ENCODE data around the gene ELOVL6.
"Not testable (repeated sequence)": the region's sequence is repeated elsewhere in the genome, so short reads cannot be mapped to it uniquely, and the experiment has no call there.

Gene ELOVL6

GRCh38 chr4:110170861-110171260 lies 27.6 kb downstream of the ELOVL6 start:
- intact Hi-C loops (cut with DNase I), result no loop called here
- DNase-seq, result no peak

GRCh38 chr4:110165382-110166286 lies 32.8 kb downstream of the ELOVL6 start:
- DNase-seq, result peak in 18 of 42 donors; percentile 5 to 52 (median 24)
- intact Hi-C loops (cut with DNase I), result no loop called here

- intact Hi-C loops (cut with DNase I), result no loop called here
- DNase-seq, result no peak
These were observed 33.6 kb downstream of the ELOVL6 start for GRCh38 chr4:110164856-110165255.

GRCh38 chr4:110164251-110164650 lies 34.2 kb downstream of the ELOVL6 start:
- no peak for DNase-seq
- intact Hi-C loops (cut with DNase I), result no loop called here

- intact Hi-C loops (cut with DNase I), result no loop called here
- no peak for DNase-seq
These were observed 34.9 kb downstream of the ELOVL6 start for GRCh38 chr4:110163327-110164069.

GRCh38 chr4:110160618-110161017 lies 37.8 kb downstream of the ELOVL6 start:
- intact Hi-C loops (cut with DNase I), result no loop called here
- DNase-seq, result no peak

GRCh38 chr4:110159541-110159940 lies 38.9 kb downstream of the ELOVL6 start:
- intact Hi-C loops (cut with DNase I), result no loop called here
- DNase-seq, result no peak

- intact Hi-C loops (cut with DNase I), result no loop called here
- DNase-seq, result no peak
These were observed 40.8 kb downstream of the ELOVL6 start for GRCh38 chr4:110157580-110157979.

- DNase-seq; intact Hi-C loops (cut with DNase I): not testable (repeated sequence)
These were observed 41.2 kb downstream of the ELOVL6 start for GRCh38 chr4:110157166-110157565.

GRCh38 chr4:110156442-110156841 lies 42.0 kb downstream of the ELOVL6 start:
- intact Hi-C loops (cut with DNase I), result no loop called here
- no peak for DNase-seq

- intact Hi-C loops (cut with DNase I), result no loop called here
- no peak for DNase-seq
These were observed 42.8 kb downstream of the ELOVL6 start for GRCh38 chr4:110155654-110156053.

- intact Hi-C loops (cut with DNase I), result no loop called here
- no peak for DNase-seq
These were observed 43.8 kb downstream of the ELOVL6 start for GRCh38 chr4:110154582-110154981.

- DNase-seq, result peak in 40 of 42 donors; percentile 13 to 76 (median 46)
- intact Hi-C loops (cut with DNase I), result no loop called here
These were observed 46.0 kb downstream of the ELOVL6 start for GRCh38 chr4:110152386-110152785.

- no peak for DNase-seq
- intact Hi-C loops (cut with DNase I), result no loop called here
These were observed 49.3 kb downstream of the ELOVL6 start for GRCh38 chr4:110149089-110149488.

GRCh38 chr4:110142461-110142860 lies 56.0 kb downstream of the ELOVL6 start:
- no peak for DNase-seq
- intact Hi-C loops (cut with DNase I), result no loop called here

- no peak for DNase-seq
- intact Hi-C loops (cut with DNase I), result no loop called here
These were observed 58.6 kb downstream of the ELOVL6 start for GRCh38 chr4:110139815-110140214.

GRCh38 chr4:110139111-110139510 lies 59.3 kb downstream of the ELOVL6 start:
- intact Hi-C loops (cut with DNase I), result no loop called here
- DNase-seq, result no peak

- no peak for DNase-seq
- intact Hi-C loops (cut with DNase I), result no loop called here
These were observed 59.9 kb downstream of the ELOVL6 start for GRCh38 chr4:110138551-110138950.

GRCh38 chr4:110137829-110138228 lies 60.6 kb downstream of the ELOVL6 start:
- intact Hi-C loops (cut with DNase I), result no loop called here
- DNase-seq, result no peak

GRCh38 chr4:110135523-110135922 lies 62.9 kb downstream of the ELOVL6 start:
- DNase-seq, result no peak
- intact Hi-C loops (cut with DNase I), result no loop called here
